Ascending aorta (tissue), 2 donors: Measurements from ENCODE around the gene TMPRSS6. TPM values are rescaled to one million over a fixed set of nuclear protein-coding genes. Genes with fewer than 3 reads are reported as not detected.

ENCODE experiments used
- DNase-seq, 2 donors: peaks; one replicate each; pipeline ENCODE4 v3.0.0-alpha.2; 2019; ENCODE audit warnings: low spot score in 2 of 2
- H3K27ac ChIP-seq, 2 donors: fragments of 200-600 bp; sonication (generic); one replicate each; pipeline ENCODE4 v1.5.1; 2016 to 2017; ENCODE audit warnings: mild to moderate bottlenecking in 1 of 2
- H3K27me3 ChIP-seq: fragments of 200-600 bp; sonication (generic); one replicate; pipeline ENCODE4 v1.5.1; 2017
- H3K36me3 ChIP-seq, 2 donors: fragments of 200-600 bp; sonication (generic); one replicate each; pipeline ENCODE4 v1.5.1; 2016
- H3K4me1 ChIP-seq, 2 donors: fragments of 200-600 bp; sonication (generic); one replicate each; pipeline ENCODE4 v1.5.1; 2016 to 2017; ENCODE audit warnings: mild to moderate bottlenecking in 1 of 2
- H3K4me3 ChIP-seq, 2 donors: fragments of 200-600 bp; sonication (generic); one replicate each; pipeline ENCODE4 v1.5.1; 2016 to 2017; ENCODE audit warnings: mild to moderate bottlenecking in 1 of 2
- H3K9me3 ChIP-seq, 2 donors: fragments of 200-600 bp; sonication (generic); one replicate each; pipeline ENCODE4 v1.5.1; 2016
- CTCF ChIP-seq, 3 experiments: fragments of 200-600 bp in 2 of 3; fragments of 450-650 bp in 1 of 3; sonication (generic) in 2 of 3; IDR thresholded peaks; one replicate each; pipeline ENCODE4 v1.5.1; 2016 to 2019; ENCODE audit warnings: antibody characterized with exemption in 3 of 3, mild to moderate bottlenecking in 1 of 3, moderate library complexity in 1 of 3
- intact Hi-C: fragments of 100-400 bp; cut with DNase I; formaldehyde crosslinking; loops from one replicate; pipeline ENCODE4 v1.15.1; 2023
- total RNA-seq: library from RNA; depleted of rRNA; stranded (reverse); fragments of >200 nt; gene quantifications from one replicate; pipeline ENCODE4 v1.1.0, GENCODE V29; 2016

Gene TMPRSS6
- total RNA-seq, 1 donor from 2014 or later, result not detected

DNA sequence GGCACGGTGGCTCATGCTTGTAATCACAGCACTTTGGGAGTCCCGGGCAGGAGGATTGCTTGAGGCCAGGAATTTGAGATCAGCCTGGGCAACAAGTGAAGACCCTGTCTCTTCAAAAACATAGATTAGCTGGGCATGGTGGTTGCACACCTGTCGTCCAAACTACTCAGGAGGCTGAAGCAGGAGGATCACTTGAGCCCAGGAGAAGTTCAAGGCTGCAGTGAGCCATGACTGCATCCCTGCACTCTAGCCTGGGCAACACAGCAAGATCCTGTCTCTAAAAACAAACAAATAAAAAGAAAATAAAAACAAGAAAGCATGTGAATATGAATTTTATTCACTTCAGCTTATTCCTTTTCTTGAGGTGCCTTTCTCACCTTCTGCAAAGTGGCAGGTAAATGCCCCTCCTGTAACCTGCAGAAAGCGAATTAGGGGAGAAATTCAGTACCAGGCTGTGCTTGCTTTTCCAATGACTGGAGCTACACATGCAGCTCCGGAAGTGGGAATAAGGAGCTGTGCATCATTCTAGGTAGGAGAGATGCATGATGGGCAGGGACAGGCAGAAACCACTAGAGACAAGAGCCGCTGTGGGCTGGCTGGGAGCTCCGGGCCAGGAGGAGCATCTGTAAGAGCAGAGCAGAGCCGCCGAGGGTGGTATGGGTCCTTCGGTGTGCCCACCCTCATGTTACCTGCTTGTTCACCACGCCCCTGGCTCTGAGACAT lies 72.7 kb downstream of the TMPRSS6 start:
- Histone ChIP-seq H3K4me3 (no peak overlapping the region), H3K9me3 (no peaks in the 10 kb centered on the region), H3K27me3 (no peaks in the 10 kb centered on the region), H3K4me1 (no peaks in the 10 kb centered on the region), H3K27ac (no peak overlapping the region), H3K36me3 (no peaks in the 10 kb centered on the region)
- DNase-seq, result no peak
- intact Hi-C loops, result no loop called here
- no peak for TF ChIP-seq CTCF (IDR thresholded peaks at IDR 0.05)

GRCh38 chr22:37033605-37034430 lies 75.7 kb downstream of the TMPRSS6 start:
- intact Hi-C loops, result no loop called here

DNA sequence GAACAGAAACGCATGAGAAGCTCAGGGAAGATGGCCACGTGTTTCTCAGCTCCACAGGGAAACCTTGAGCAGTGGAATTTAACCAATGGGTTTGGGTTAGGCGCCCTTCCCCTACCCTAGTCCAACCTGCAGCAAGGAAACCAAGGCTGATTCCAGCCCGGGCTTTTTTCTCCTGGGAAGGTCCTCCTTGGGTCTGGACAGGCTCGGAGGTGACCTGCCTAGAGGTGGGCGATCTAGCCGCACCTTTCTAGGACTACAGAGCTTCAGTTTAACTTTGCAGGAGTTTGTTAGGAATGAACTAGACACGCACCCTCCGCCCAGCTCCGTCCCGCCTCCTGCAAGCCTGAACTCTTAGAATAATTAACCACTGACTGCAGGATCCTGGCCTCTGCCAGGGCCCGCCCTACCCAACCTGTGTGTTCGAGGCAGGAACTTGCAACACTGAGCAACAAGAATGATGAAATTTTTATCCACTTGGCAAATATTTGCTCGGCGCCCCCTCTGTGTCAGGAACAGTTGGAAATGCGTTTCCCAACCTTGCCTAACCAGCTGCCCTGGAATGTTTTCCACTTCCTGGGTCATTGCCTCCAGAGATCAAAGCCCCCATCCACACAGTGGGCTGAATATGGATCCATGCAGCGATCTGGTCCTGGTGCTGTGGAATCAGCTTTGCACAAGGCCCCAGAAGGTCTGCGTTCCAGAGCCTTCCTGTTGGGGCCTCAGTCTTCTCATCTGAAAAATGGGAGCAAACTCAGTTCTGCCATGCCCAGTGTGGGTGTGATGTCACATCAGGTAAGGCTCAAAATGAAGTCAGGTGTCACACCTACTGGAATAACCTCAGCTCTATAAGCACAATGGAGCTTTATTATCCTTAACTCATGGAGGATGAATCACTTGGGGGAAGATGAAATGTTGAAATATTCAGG lies 76.7 kb downstream of the TMPRSS6 start:
- Histone ChIP-seq H3K4me1 (no peaks in the 10 kb centered on the region), H3K27ac (no peak overlapping the region), H3K9me3 (no peaks in the 10 kb centered on the region), H3K27me3 (no peaks in the 10 kb centered on the region), H3K4me3 (no peak overlapping the region), H3K36me3 (peaks cover 20 to 24% of the 10 kb centered on the region in 2 donors)
- DNase-seq, result no peak
- TF ChIP-seq CTCF (IDR thresholded peaks at IDR 0.05), result no peak
- intact Hi-C loops, result no loop called here

More at GRCh38 chr22:37033605-37034430, 75.7 kb downstream of the TMPRSS6 start:
- H3K36me3 ChIP-seq, result peaks cover 15 to 17% of the 10 kb centered on the region in 2 donors
- DNase-seq, result no peak
- no peaks in the 10 kb centered on the region for H3K4me1 ChIP-seq
- H3K27ac ChIP-seq, result no peak overlapping the region
- TF ChIP-seq CTCF (IDR thresholded peaks at IDR 0.05), result no peak
- H3K4me3 ChIP-seq, result no peak overlapping the region
- no peaks in the 10 kb centered on the region for H3K9me3 ChIP-seq
- H3K27me3 ChIP-seq, result no peaks in the 10 kb centered on the region

GRCh38 chr22:37032134-37032534 lies 77.4 kb downstream of the TMPRSS6 start:
- intact Hi-C loops, result no loop called here
- no peak for DNase-seq
- Histone ChIP-seq H3K9me3 (no peaks in the 10 kb centered on the region), H3K4me3 (no peak overlapping the region), H3K4me1 (no peaks in the 10 kb centered on the region), H3K27me3 (no peaks in the 10 kb centered on the region), H3K36me3 (peaks cover 26 to 31% of the 10 kb centered on the region in 2 donors), H3K27ac (no peak overlapping the region)
- TF ChIP-seq CTCF (IDR thresholded peaks at IDR 0.05), result no peak

DNA sequence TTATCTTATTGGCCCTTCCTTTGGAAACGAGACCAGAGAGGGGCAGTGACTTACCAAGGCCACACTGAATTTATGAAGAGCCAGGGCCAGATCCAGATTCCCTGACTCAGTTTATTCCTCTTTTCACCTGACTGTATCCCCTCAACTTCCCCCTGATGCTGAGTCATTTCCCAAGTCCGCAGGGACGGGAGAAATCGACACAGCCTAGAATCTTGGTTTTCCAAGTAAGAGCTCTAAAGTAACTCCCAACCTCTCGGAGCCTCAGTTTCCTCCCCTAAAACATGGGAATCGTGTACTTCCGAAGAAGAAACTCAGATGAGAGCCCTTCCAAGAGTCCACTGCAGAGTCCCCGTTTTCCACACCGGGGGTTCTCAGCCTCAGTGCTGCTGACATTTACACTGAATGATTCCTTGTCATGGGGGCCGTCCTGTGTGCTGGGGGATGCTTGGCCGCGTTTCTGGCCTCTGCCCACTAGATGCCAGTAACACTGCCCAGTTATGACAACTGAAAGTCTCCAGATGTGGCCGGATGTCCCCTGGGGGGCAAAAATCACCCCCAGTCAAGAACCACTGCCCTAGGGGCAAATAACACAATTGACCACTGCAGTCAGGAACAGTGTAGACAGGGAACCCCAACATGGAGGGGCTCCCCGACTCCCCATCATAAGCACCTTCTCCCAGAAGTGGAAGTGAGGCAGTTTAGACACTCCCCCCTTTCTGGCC lies 78.8 kb downstream of the TMPRSS6 start:
- DNase-seq, result no peak
- intact Hi-C loops, result no loop called here

More for the DNA sequence above, 78.8 kb downstream of the TMPRSS6 start:
- H3K27me3 ChIP-seq, result no peaks in the 10 kb centered on the region
- H3K4me3 ChIP-seq, result no peak overlapping the region
- H3K9me3 ChIP-seq, result no peaks in the 10 kb centered on the region
- peaks cover 40 to 45% of the 10 kb centered on the region in 2 donors for H3K36me3 ChIP-seq
- no peak overlapping the region for H3K27ac ChIP-seq
- no peaks in the 10 kb centered on the region for H3K4me1 ChIP-seq
- TF ChIP-seq CTCF (IDR thresholded peaks at IDR 0.05), result no peak
